ENCODE results near the gene TM4SF20. TPM values are rescaled to one million over a fixed set of nuclear protein-coding genes. Genes with fewer than 3 reads are reported as not detected.

Gene TM4SF20
- polyA plus RNA-seq, 1 donor from 2014 or later: not detected

- peaks cover 3% of the 10 kb centered on the region for H3K36me3 ChIP-seq (ENCODE audit: insufficient read depth, low read length)
- H3K27me3 ChIP-seq (ENCODE audit: insufficient read depth, low read depth, low read length): no peaks in the 10 kb centered on the region
- no peak overlapping the region for H3K4me3 ChIP-seq (ENCODE audit: low read length)
- H3K9me3 ChIP-seq (ENCODE audit: low read length): no peaks in the 10 kb centered on the region
- no peak overlapping the region for H3K27ac ChIP-seq (ENCODE audit: low read length)
- no peak for TF ChIP-seq TAF1 (IDR thresholded peaks at IDR 0.05; ENCODE audit: low read depth)
- no peak for TF ChIP-seq MXI1 (conservative IDR thresholded peaks at IDR 0.05; ENCODE audit: poor library complexity, severe bottlenecking)
- no peak for TF ChIP-seq EZH2 (IDR thresholded peaks at IDR 0.05; ENCODE audit: borderline replicate concordance, insufficient read depth, low read length, poor library complexity, severe bottlenecking)
- no peak for TF ChIP-seq SMC3 (conservative IDR thresholded peaks at IDR 0.05; ENCODE audit: poor library complexity)
- TF ChIP-seq REST (IDR thresholded peaks at IDR 0.05; ENCODE audit: borderline replicate concordance): no peak
- TF ChIP-seq POLR2AphosphoS5 (IDR thresholded peaks at IDR 0.05): no peak
- H2AFZ ChIP-seq (ENCODE audit: low read depth, low read length): no peak overlapping the region
- H3K4me2 ChIP-seq (ENCODE audit: low read length): no peak overlapping the region
- H3K9me2 ChIP-seq (ENCODE audit: insufficient read depth, low read length): no peaks in the 10 kb centered on the region
- no peak overlapping the region for H3K9ac ChIP-seq (ENCODE audit: low read length)
- no peaks in the 10 kb centered on the region for H3K79me2 ChIP-seq (replicated peaks; ENCODE audit: insufficient read depth, low read length)
- no peaks in the 10 kb centered on the region for H4K20me1 ChIP-seq (ENCODE audit: insufficient read depth)
- H3F3A ChIP-seq (ENCODE audit: insufficient read depth, low read length, poor library complexity, severe bottlenecking): no peaks in the 10 kb centered on the region
Measured at GRCh38 chr2:227339098-227339599, 40.0 kb downstream of the TM4SF20 start.

- no peaks in the 10 kb centered on the region for H4K20me1 ChIP-seq (ENCODE audit: insufficient read depth)
- no peaks in the 10 kb centered on the region for H3K27me3 ChIP-seq (ENCODE audit: insufficient read depth, low read depth, low read length)
- H3K36me3 ChIP-seq (ENCODE audit: insufficient read depth, low read length): peaks cover 12% of the 10 kb centered on the region
- no peak overlapping the region for H3K27ac ChIP-seq (ENCODE audit: low read length)
- no peak overlapping the region for H3K4me2 ChIP-seq (ENCODE audit: low read length)
- H3K4me3 ChIP-seq (ENCODE audit: low read length): no peak overlapping the region
- no peaks in the 10 kb centered on the region for H3K79me2 ChIP-seq (replicated peaks; ENCODE audit: insufficient read depth, low read length)
- no peak overlapping the region for H2AFZ ChIP-seq (ENCODE audit: low read depth, low read length)
- H3K9me3 ChIP-seq (ENCODE audit: low read length): no peaks in the 10 kb centered on the region
- no peak for TF ChIP-seq EZH2 (IDR thresholded peaks at IDR 0.05; ENCODE audit: borderline replicate concordance, insufficient read depth, low read length, poor library complexity, severe bottlenecking)
- TF ChIP-seq EP300 (conservative IDR thresholded peaks at IDR 0.05; ENCODE audit: poor library complexity, severe bottlenecking): no peak
- TF ChIP-seq CTCF (IDR thresholded peaks at IDR 0.05; ENCODE audit: poor library complexity, severe bottlenecking): no peak
- TF ChIP-seq TAF1 (IDR thresholded peaks at IDR 0.05; ENCODE audit: low read depth): no peak
- no peak for TF ChIP-seq MXI1 (conservative IDR thresholded peaks at IDR 0.05; ENCODE audit: poor library complexity, severe bottlenecking)
- no peak for TF ChIP-seq SMC3 (conservative IDR thresholded peaks at IDR 0.05; ENCODE audit: poor library complexity)
- H3F3A ChIP-seq (ENCODE audit: insufficient read depth, low read length, poor library complexity, severe bottlenecking): no peaks in the 10 kb centered on the region
- H3K9ac ChIP-seq (ENCODE audit: low read length): no peak overlapping the region
- no peaks in the 10 kb centered on the region for H3K9me2 ChIP-seq (ENCODE audit: insufficient read depth, low read length)
Measured at GRCh38 chr2:227337442-227337841, 41.7 kb downstream of the TM4SF20 start.
